Subcutaneous preadipocyte (primary cell): Measurements from ENCODE around the gene SLC30A5. TPM values are rescaled to one million over a fixed set of nuclear protein-coding genes. Genes with fewer than 3 reads are reported as not detected.

ENCODE experiments used
- small RNA-seq: library from RNA; depleted of rRNA; stranded (forward); fragments of <200 nt; gene quantifications from one replicate; pipeline ENCODE3, GENCODE V24; 2012
- total RNA-seq: library from RNA; depleted of rRNA; stranded (reverse); fragments of >200 nt; gene quantifications from 2 replicates; pipeline ENCODE4 v1.2.3, GENCODE V29; 2012

SLC30A5 gene
- total RNA-seq = 41.9 and 66.1 TPM in 2 replicates

GRCh38 chr5:69093771-69094482, at the start of gene SLC30A5:
Gene SLC30A5 (plus strand): TSS chr5:69094014. CDS start chr5:69094256, 242 bp downstream.

DNA sequence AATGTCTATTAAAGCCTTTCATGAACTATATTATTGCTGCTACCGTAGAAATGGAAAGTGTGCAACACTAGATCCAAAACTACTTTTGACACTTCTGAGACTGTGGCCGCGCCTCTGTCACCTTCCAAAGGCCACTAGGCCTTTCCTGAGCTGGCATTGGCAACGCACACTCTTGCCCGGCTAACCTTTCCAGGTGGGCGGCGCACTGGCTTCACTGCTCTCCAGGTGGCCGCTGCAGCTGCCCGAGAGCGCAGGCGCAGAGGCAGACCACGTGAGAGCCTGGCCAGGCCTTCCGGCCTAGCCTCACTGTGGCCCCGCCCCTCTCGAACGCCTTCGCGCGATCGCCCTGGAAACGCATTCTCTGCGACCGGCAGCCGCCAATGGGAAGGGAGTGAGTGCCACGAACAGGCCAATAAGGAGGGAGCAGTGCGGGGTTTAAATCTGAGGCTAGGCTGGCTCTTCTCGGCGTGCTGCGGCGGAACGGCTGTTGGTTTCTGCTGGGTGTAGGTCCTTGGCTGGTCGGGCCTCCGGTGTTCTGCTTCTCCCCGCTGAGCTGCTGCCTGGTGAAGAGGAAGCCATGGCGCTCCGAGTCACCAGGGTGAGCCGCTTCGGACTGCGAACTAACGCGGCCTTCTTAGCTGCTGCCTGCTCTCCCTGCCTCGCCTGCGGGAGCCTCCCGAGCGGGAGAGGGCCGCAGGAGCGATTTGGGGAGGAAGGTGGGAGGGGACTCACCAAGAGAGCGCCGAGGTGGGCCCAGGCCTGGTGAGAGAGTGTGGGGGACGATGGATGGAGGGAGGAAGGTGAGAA, 73.1 kb downstream of the SLC30A5 start, which contains the start of gene CCNB1:
TSS of gene CCNB1 (plus strand) at position 465 of the 807 bp plus-strand sequence. CDS start at position 578, 113 bp downstream.

Small RNA genes within 50 kb of the gene (small RNA-seq; reads per million reads assigned to genes)
- gene SNORA50D (not detected), gene SUMO2P4 (not detected)

Other genes with a start within 250 kb of the SLC30A5 start
- gene CCNB1, start 73.1 kb downstream of the SLC30A5 start, total RNA-seq = 156 and 204 TPM in 2 replicates
- 15.1 and 23.7 TPM in 2 replicates for gene CENPH, start 95.6 kb downstream of the SLC30A5 start, total RNA-seq
- gene CDK7, start 140.9 kb downstream of the SLC30A5 start, total RNA-seq = 40.8 and 46.1 TPM in 2 replicates
- gene CCDC125, start 238.8 kb downstream of the SLC30A5 start, total RNA-seq = 3.3 and 3.7 TPM in 2 replicates